ENCODE results near the gene TMOD3.

- TF ChIP-seq SP1 (IDR thresholded peaks at IDR 0.05) (no peak), BHLHE40 (IDR thresholded peaks at IDR 0.05; ENCODE audit: borderline replicate concordance) (no peak), FOXA1 (IDR thresholded peaks at IDR 0.05) (no peak), FOXM1 (IDR thresholded peaks at IDR 0.05; ENCODE audit: borderline replicate concordance) (no peak), LEF1 (IDR thresholded peaks at IDR 0.05; ENCODE audit: borderline replicate concordance) (no peak), FOXK2 (IDR thresholded peaks at IDR 0.05) (no peak), ZNF384 (IDR thresholded peaks at IDR 0.05) (no peak), PKNOX1 (IDR thresholded peaks at IDR 0.05) (peak; percentile 61), ELF4 (IDR thresholded peaks at IDR 0.05) (no peak), SUZ12 (IDR thresholded peaks at IDR 0.05) (no peak), TARDBP (IDR thresholded peaks at IDR 0.05) (no peak)
These were observed 17.2 kb downstream of the TMOD3 start for GRCh38 chr15:51846463-51847230.
